ENCODE data around the gene PPBP. TPM values are rescaled to one million over a fixed set of nuclear protein-coding genes. Genes with fewer than 3 reads are reported as not detected.
"Not testable (repeated sequence)": the region's sequence is repeated elsewhere in the genome, so short reads cannot be mapped to it uniquely, and the experiment has no call there.

The PPBP gene
- total RNA-seq, 4 donors from 2014 or later = not detected

GRCh38 chr4:73964862-73965611 is 23.0 kb downstream of the PPBP start:
- Histone ChIP-seq H3K4me3 (no peak overlapping the region), H3K4me1 (no peaks in the 10 kb centered on the region), H3K27ac (no peak overlapping the region), H3K27me3 (no peaks in the 10 kb centered on the region), H3K36me3 (no peaks in the 10 kb centered on the region), H3K9me3 (no peaks in the 10 kb centered on the region)
- ATAC-seq (no peak), DNase-seq (no peak)
- no peak for TF ChIP-seq POLR2A (IDR thresholded peaks at IDR 0.05)
- TF ChIP-seq CTCF (IDR thresholded peaks at IDR 0.05 in 4 of 5, conservative IDR thresholded peaks at IDR 0.05 in 1 of 5) = no peak
- in situ Hi-C loops (cut with MboI; ENCODE audit: low sequenced_read_pairs in 4 of 4) = no loop called here
- intact Hi-C loops (cut with DNase I; ENCODE audit: low total_unique reads) = no loop called here

GRCh38 chr4:73962724-73963123 is 25.3 kb downstream of the PPBP start:
- Histone ChIP-seq H3K27me3 (no peaks in the 10 kb centered on the region), H3K4me3 (no peak overlapping the region), H3K36me3 (no peaks in the 10 kb centered on the region), H3K27ac (no peak overlapping the region), H3K9me3 (no peaks in the 10 kb centered on the region), H3K4me1 (no peaks in the 10 kb centered on the region)
- no peak for TF ChIP-seq POLR2A (IDR thresholded peaks at IDR 0.05)
- TF ChIP-seq CTCF (IDR thresholded peaks at IDR 0.05 in 4 of 5, conservative IDR thresholded peaks at IDR 0.05 in 1 of 5) = no peak
- intact Hi-C loops (cut with DNase I; ENCODE audit: low total_unique reads) (no loop called here), in situ Hi-C loops (cut with MboI; ENCODE audit: low sequenced_read_pairs in 4 of 4) (no loop called here)
- DNase-seq (no peak), ATAC-seq (no peak)

GRCh38 chr4:73959041-73959440 is 28.9 kb downstream of the PPBP start:
- H3K4me3 ChIP-seq; H3K27me3 ChIP-seq; intact Hi-C loops (cut with DNase I; ENCODE audit: low total_unique reads); H3K27ac ChIP-seq; ATAC-seq; H3K36me3 ChIP-seq; H3K9me3 ChIP-seq; H3K4me1 ChIP-seq; DNase-seq; in situ Hi-C loops (cut with MboI; ENCODE audit: low sequenced_read_pairs in 4 of 4): not testable (repeated sequence)

- Histone ChIP-seq H3K27ac (no peak overlapping the region), H3K4me1 (no peaks in the 10 kb centered on the region), H3K27me3 (no peaks in the 10 kb centered on the region), H3K9me3 (no peaks in the 10 kb centered on the region), H3K4me3 (no peak overlapping the region), H3K36me3 (no peaks in the 10 kb centered on the region)
- DNase-seq (no peak), ATAC-seq (no peak)
- intact Hi-C loops (cut with DNase I; ENCODE audit: low total_unique reads) = no loop called here
- TF ChIP-seq POLR2A (IDR thresholded peaks at IDR 0.05) = no peak
- TF ChIP-seq CTCF (IDR thresholded peaks at IDR 0.05 in 4 of 5, conservative IDR thresholded peaks at IDR 0.05 in 1 of 5) = no peak
- in situ Hi-C loops (cut with MboI; ENCODE audit: low sequenced_read_pairs in 4 of 4) = no loop called here
Observed at GRCh38 chr4:73952352-73952751, 35.6 kb downstream of the PPBP start.

- H3K27ac ChIP-seq; H3K4me1 ChIP-seq; H3K36me3 ChIP-seq; H3K9me3 ChIP-seq; H3K27me3 ChIP-seq; in situ Hi-C loops (cut with MboI; ENCODE audit: low sequenced_read_pairs in 4 of 4); H3K4me3 ChIP-seq; DNase-seq; ATAC-seq; intact Hi-C loops (cut with DNase I; ENCODE audit: low total_unique reads): not testable (repeated sequence)
Observed at GRCh38 chr4:73950376-73950920, 37.5 kb downstream of the PPBP start.
